ENCODE results near the gene CDKN2AIPNL.
A peak's percentile ranks its signal among the peaks of the same experiment; 100 is the strongest.

Gene CDKN2AIPNL, protein sequence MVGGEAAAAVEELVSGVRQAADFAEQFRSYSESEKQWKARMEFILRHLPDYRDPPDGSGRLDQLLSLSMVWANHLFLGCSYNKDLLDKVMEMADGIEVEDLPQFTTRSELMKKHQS

GRCh38 chr5:134411546-134412266 is at the start of gene CDKN2AIPNL:
CDKN2AIPNL (minus strand) TSS chr5:134411881; CDS start chr5:134411854, 27 bp downstream.
- H3K27ac ChIP-seq (ENCODE audit: low read length): peak within 1 kb of the TSS; percentile 14

GRCh38 chr5:134460551-134460950 is 48.9 kb upstream of the CDKN2AIPNL start:
- no peak overlapping the region for H3K4me3 ChIP-seq (ENCODE audit: low read length)
- no peaks in the 10 kb centered on the region for H3K36me3 ChIP-seq (ENCODE audit: control insufficient read depth, low read depth, low read length)
- no peaks in the 10 kb centered on the region for H3K4me1 ChIP-seq (ENCODE audit: control insufficient read depth, low read depth, low read length)
- H3K27ac ChIP-seq (ENCODE audit: low read length): no peak overlapping the region
- no peaks in the 10 kb centered on the region for H3K27me3 ChIP-seq (ENCODE audit: control insufficient read depth, insufficient read depth, low read length)
- H3K9me3 ChIP-seq (ENCODE audit: control insufficient read depth, low read depth, low read length): no peaks in the 10 kb centered on the region
- no peak overlapping the region for H3K9ac ChIP-seq (ENCODE audit: low read length)

More at GRCh38 chr5:134411546-134412266, at the start of gene CDKN2AIPNL:
- H3K36me3 ChIP-seq (ENCODE audit: control insufficient read depth, low read depth, low read length): peaks cover 6% of the 10 kb centered on the region
- H3K4me1 ChIP-seq (ENCODE audit: control insufficient read depth, low read depth, low read length): peaks cover 13% of the 10 kb centered on the region
- H3K27me3 ChIP-seq (ENCODE audit: control insufficient read depth, insufficient read depth, low read length): no peaks in the 10 kb centered on the region
- peak within 1 kb of the TSS; percentile 96 for H3K4me3 ChIP-seq (ENCODE audit: low read length)
- peak within 1 kb of the TSS; percentile 79 for H3K9ac ChIP-seq (ENCODE audit: low read length)
- no peaks in the 10 kb centered on the region for H3K9me3 ChIP-seq (ENCODE audit: control insufficient read depth, low read depth, low read length)

GRCh38 chr5:134459491-134459890 is 47.8 kb upstream of the CDKN2AIPNL start:
- Histone ChIP-seq H3K4me1 (ENCODE audit: control insufficient read depth, low read depth, low read length) (no peaks in the 10 kb centered on the region), H3K36me3 (ENCODE audit: control insufficient read depth, low read depth, low read length) (no peaks in the 10 kb centered on the region), H3K27ac (ENCODE audit: low read length) (no peak overlapping the region), H3K9me3 (ENCODE audit: control insufficient read depth, low read depth, low read length) (no peaks in the 10 kb centered on the region), H3K27me3 (ENCODE audit: control insufficient read depth, insufficient read depth, low read length) (no peaks in the 10 kb centered on the region), H3K9ac (ENCODE audit: low read length) (no peak overlapping the region), H3K4me3 (ENCODE audit: low read length) (no peak overlapping the region)

GRCh38 chr5:134459010-134459403 is 47.3 kb upstream of the CDKN2AIPNL start:
- Histone ChIP-seq H3K4me3 (ENCODE audit: low read length) (no peak overlapping the region), H3K9me3 (ENCODE audit: control insufficient read depth, low read depth, low read length) (no peaks in the 10 kb centered on the region), H3K4me1 (ENCODE audit: control insufficient read depth, low read depth, low read length) (no peaks in the 10 kb centered on the region), H3K27ac (ENCODE audit: low read length) (no peak overlapping the region), H3K27me3 (ENCODE audit: control insufficient read depth, insufficient read depth, low read length) (no peaks in the 10 kb centered on the region), H3K36me3 (ENCODE audit: control insufficient read depth, low read depth, low read length) (no peaks in the 10 kb centered on the region), H3K9ac (ENCODE audit: low read length) (no peak overlapping the region)

DNA sequence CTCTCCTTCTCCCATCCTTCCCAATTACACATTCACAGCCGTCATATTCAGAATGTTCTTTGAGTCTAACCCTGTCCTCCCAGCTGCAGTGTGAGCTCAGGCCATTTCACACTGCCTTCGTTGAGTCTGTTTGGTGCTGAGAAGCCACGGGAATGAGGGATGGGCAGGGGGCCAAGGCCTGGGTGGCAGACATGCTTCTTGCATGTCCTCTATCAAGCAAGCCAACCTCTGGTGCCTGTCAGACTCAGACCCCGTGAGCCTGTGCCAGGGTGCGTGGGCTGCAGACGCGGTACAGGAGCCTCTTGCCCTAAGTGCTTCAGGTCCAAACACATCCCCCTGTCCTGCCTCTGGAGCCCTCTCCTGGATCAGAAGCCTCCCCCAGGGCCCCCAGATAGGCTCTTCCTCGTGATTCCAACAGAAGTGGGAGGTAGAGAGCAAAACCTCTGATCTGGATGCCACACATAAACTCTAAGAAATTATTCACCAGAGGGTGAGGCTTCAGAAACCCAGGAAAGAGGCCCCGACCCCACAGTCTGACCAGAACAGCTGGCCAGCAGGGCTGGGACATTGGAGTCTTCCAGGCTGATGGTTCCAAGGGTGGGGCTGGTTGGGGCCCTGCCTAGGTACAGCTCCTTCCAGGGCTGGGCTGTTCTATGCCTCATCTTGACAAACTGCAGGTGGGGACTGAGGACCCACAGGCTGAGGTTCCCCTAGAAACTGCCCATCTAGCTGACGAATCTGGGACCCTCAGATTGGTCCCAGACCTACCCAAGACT is 46.7 kb upstream of the CDKN2AIPNL start:
- no peaks in the 10 kb centered on the region for H3K27me3 ChIP-seq (ENCODE audit: control insufficient read depth, insufficient read depth, low read length)
- no peak overlapping the region for H3K9ac ChIP-seq (ENCODE audit: low read length)
- H3K27ac ChIP-seq (ENCODE audit: low read length): no peak overlapping the region
- no peak overlapping the region for H3K4me3 ChIP-seq (ENCODE audit: low read length)
- H3K4me1 ChIP-seq (ENCODE audit: control insufficient read depth, low read depth, low read length): no peaks in the 10 kb centered on the region
- H3K9me3 ChIP-seq (ENCODE audit: control insufficient read depth, low read depth, low read length): no peaks in the 10 kb centered on the region
- H3K36me3 ChIP-seq (ENCODE audit: control insufficient read depth, low read depth, low read length): no peaks in the 10 kb centered on the region

DNA sequence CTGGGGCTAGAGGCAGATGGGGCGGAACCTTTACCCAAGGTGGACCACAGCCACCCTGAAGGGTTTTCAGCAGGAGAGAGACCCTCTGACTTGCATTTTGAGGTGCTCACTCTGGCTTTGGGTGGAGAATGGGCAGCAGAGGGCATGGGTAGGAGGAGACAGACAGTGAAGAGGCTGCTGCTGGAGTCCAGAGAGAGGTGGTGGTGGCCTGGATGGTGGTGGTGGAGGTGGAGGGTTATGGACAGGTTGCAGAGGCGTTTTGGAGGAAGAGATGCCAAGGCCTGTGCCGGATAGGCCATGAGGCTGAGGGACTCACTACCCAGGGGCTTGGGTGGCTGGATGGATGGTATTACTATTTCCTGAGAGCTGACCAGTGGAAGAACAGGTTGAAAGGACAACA is 46.1 kb upstream of the CDKN2AIPNL start:
- Histone ChIP-seq H3K36me3 (ENCODE audit: control insufficient read depth, low read depth, low read length) (no peaks in the 10 kb centered on the region), H3K9ac (ENCODE audit: low read length) (no peak overlapping the region), H3K4me3 (ENCODE audit: low read length) (no peak overlapping the region), H3K9me3 (ENCODE audit: control insufficient read depth, low read depth, low read length) (no peaks in the 10 kb centered on the region), H3K4me1 (ENCODE audit: control insufficient read depth, low read depth, low read length) (no peaks in the 10 kb centered on the region), H3K27ac (ENCODE audit: low read length) (no peak overlapping the region), H3K27me3 (ENCODE audit: control insufficient read depth, insufficient read depth, low read length) (no peaks in the 10 kb centered on the region)

DNA sequence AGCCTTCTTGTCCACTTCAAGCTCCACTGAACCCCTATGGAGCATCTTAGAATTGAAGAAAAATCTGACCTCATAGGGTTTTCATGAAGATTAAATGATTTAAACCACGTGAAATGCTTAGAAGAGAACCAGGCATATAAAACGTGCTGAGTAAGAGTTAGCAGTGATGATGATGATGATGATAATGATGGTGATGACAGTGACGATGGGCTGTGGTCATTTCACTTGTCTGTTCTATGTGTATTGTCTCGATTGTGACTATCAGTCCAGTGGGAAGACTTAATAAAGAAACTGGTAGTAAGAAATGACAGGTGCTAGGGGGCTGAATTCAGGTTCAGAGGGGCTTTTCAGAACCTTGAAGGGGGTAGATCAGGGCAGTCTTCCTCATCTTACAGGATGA is 45.1 kb upstream of the CDKN2AIPNL start:
- Histone ChIP-seq H3K9ac (ENCODE audit: low read length) (no peak overlapping the region), H3K4me3 (ENCODE audit: low read length) (no peak overlapping the region), H3K4me1 (ENCODE audit: control insufficient read depth, low read depth, low read length) (no peaks in the 10 kb centered on the region), H3K27ac (ENCODE audit: low read length) (no peak overlapping the region), H3K9me3 (ENCODE audit: control insufficient read depth, low read depth, low read length) (no peaks in the 10 kb centered on the region), H3K27me3 (ENCODE audit: control insufficient read depth, insufficient read depth, low read length) (no peaks in the 10 kb centered on the region), H3K36me3 (ENCODE audit: control insufficient read depth, low read depth, low read length) (no peaks in the 10 kb centered on the region)

- H3K9me3 ChIP-seq (ENCODE audit: control insufficient read depth, low read depth, low read length): no peaks in the 10 kb centered on the region
- no peak overlapping the region for H3K27ac ChIP-seq (ENCODE audit: low read length)
- no peaks in the 10 kb centered on the region for H3K4me1 ChIP-seq (ENCODE audit: control insufficient read depth, low read depth, low read length)
Observed at GRCh38 chr5:134455466-134455865, 43.8 kb upstream of the CDKN2AIPNL start.

DNA sequence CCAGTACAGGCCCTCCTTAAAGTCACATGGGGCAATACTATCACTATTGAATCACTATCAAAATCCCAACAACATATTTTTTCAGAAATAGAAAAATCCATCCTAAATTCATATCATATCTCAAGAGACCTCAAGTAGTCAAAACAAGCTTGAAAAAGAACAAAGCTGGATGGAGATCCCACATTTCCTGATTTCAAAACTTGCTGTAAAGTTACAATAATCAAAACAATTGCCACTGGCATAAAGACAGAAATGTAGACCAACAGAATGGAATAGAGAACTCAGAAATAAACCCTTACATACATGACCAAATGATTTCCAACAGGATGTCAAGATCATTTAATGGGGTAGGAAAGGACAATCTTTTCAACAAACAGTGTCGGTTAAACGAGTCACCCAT is 41.3 kb upstream of the CDKN2AIPNL start:
- H3K9ac ChIP-seq (ENCODE audit: low read length): no peak overlapping the region
- H3K27ac ChIP-seq (ENCODE audit: low read length): no peak overlapping the region
- no peak overlapping the region for H3K4me3 ChIP-seq (ENCODE audit: low read length)
- H3K4me1 ChIP-seq (ENCODE audit: control insufficient read depth, low read depth, low read length): no peaks in the 10 kb centered on the region
- no peaks in the 10 kb centered on the region for H3K9me3 ChIP-seq (ENCODE audit: control insufficient read depth, low read depth, low read length)
- no peaks in the 10 kb centered on the region for H3K36me3 ChIP-seq (ENCODE audit: control insufficient read depth, low read depth, low read length)
- H3K27me3 ChIP-seq (ENCODE audit: control insufficient read depth, insufficient read depth, low read length): no peaks in the 10 kb centered on the region

More at GRCh38 chr5:134455466-134455865, 43.8 kb upstream of the CDKN2AIPNL start:
- Histone ChIP-seq H3K4me3 (ENCODE audit: low read length) (no peak overlapping the region), H3K9ac (ENCODE audit: low read length) (no peak overlapping the region), H3K36me3 (ENCODE audit: control insufficient read depth, low read depth, low read length) (no peaks in the 10 kb centered on the region), H3K27me3 (ENCODE audit: control insufficient read depth, insufficient read depth, low read length) (no peaks in the 10 kb centered on the region)

DNA sequence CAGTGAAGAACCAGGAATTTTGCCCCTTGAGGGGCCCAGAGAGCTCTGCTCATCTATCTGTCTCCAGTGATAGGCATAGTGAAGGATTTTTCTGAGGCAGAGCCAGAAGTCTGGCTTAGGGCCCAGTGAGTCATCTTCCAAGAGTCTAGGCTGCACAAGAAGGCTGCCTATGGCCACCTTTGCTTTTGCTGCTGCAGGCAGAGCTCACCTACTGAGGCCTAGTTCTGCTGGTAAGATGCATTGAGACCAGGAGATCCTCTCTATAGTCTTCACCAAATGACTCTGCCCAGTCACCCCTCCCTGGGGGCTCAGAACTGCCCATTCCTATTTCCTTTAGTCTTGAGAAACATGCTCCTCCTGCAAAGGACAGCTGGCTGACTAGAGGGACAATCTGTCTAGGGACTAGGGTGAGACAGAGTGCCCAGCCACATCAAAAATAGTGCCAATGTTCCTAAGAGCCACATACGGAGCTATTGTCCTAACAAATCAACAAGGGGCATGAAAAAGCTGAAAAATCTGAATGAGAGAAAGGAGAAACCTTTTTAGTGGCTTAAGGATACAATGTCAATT is 40.3 kb upstream of the CDKN2AIPNL start:
- H3K4me3 ChIP-seq (ENCODE audit: low read length): no peak overlapping the region
- H3K4me1 ChIP-seq (ENCODE audit: control insufficient read depth, low read depth, low read length): no peaks in the 10 kb centered on the region
- no peaks in the 10 kb centered on the region for H3K27me3 ChIP-seq (ENCODE audit: control insufficient read depth, insufficient read depth, low read length)
- no peaks in the 10 kb centered on the region for H3K9me3 ChIP-seq (ENCODE audit: control insufficient read depth, low read depth, low read length)
- H3K36me3 ChIP-seq (ENCODE audit: control insufficient read depth, low read depth, low read length): no peaks in the 10 kb centered on the region
- H3K27ac ChIP-seq (ENCODE audit: low read length): no peak overlapping the region
- H3K9ac ChIP-seq (ENCODE audit: low read length): no peak overlapping the region

DNA sequence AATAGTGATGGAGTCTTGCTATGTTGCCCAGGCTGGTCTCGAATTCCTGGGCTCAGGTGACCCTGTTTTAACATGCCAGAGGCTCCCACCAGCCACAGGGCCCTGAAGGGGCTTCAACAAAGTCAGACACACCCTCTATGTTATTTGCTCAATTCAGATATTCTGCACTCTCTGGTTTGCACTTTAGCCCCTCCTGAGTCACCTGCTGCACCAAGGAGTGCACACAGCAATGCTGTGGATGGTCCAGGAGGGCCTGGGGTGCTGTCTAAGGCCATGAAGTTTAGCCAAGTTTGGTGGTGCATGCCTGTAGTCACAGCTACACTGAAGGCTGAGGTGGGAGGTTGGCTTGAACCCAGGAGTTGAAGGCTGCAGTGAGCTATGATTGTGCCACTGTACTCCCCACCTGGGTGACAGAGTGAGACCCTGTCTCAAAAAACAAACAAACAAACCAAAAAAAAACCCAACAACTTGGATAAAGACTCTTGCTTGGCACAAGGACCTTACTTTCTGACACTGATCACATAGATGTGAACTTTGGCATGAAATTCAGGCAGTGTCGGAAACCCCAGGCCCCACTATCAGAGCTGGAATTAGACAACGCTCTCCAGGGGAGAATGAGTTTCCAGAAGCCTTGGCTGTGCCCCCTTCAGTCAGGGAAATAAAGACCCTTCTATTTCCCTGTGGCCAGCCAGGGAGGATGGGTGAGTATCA is 39.7 kb upstream of the CDKN2AIPNL start:
- H3K27me3 ChIP-seq (ENCODE audit: control insufficient read depth, insufficient read depth, low read length): no peaks in the 10 kb centered on the region
- H3K9ac ChIP-seq (ENCODE audit: low read length): no peak overlapping the region
- H3K36me3 ChIP-seq (ENCODE audit: control insufficient read depth, low read depth, low read length): no peaks in the 10 kb centered on the region
- no peaks in the 10 kb centered on the region for H3K4me1 ChIP-seq (ENCODE audit: control insufficient read depth, low read depth, low read length)
- H3K9me3 ChIP-seq (ENCODE audit: control insufficient read depth, low read depth, low read length): no peaks in the 10 kb centered on the region
- H3K27ac ChIP-seq (ENCODE audit: low read length): no peak overlapping the region
- H3K4me3 ChIP-seq (ENCODE audit: low read length): no peak overlapping the region

All from iPS-18a (cell line).